Measurements from ENCODE around the gene PRDM16.
"Not testable (repeated sequence)": the region's sequence is repeated elsewhere in the genome, so short reads cannot be mapped to it uniquely, and the experiment has no call there.

Gene PRDM16

DNA sequence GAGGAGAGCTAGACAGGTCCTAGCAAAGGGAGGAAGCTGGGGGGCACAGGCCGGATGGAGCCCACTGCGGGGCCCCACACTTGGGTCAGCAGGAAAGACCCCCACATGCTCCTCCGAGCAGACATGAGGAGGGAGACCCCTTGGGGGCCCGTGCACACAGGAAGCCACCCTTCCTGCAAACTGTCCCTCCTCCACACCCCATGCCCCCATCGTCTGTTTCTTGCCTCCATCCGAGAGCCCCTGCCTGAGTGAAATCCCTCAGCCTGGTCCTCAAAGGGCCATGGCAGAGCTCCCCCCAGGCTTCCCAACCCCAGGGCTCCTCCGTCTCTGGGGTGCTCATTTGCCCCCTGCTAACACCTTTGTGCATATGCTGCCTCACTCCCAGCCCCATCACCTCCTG, 168.0 kb downstream of the PRDM16 start:
- DNase-seq = no peak

DNA sequence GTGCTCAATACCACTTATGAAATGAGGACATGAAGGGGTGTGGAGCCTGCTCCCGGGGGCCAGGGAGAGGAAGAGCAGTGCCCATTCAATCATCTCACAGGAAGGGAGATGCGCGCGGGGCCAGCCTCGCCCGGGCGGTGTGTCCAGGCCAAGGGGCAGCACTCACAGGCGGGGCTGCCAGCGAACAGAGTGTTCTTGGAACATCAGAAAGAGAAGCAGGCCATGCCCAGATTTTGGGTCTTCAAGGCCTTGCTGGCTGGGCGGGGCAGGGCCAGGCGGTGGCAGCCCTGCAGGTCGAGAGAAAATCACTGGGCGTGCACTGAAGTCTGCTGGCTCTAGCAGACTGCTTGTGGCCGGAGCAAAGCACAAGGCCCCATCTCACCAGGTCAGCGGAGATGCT, 168.6 kb downstream of the PRDM16 start:
- no peak for DNase-seq

DNA sequence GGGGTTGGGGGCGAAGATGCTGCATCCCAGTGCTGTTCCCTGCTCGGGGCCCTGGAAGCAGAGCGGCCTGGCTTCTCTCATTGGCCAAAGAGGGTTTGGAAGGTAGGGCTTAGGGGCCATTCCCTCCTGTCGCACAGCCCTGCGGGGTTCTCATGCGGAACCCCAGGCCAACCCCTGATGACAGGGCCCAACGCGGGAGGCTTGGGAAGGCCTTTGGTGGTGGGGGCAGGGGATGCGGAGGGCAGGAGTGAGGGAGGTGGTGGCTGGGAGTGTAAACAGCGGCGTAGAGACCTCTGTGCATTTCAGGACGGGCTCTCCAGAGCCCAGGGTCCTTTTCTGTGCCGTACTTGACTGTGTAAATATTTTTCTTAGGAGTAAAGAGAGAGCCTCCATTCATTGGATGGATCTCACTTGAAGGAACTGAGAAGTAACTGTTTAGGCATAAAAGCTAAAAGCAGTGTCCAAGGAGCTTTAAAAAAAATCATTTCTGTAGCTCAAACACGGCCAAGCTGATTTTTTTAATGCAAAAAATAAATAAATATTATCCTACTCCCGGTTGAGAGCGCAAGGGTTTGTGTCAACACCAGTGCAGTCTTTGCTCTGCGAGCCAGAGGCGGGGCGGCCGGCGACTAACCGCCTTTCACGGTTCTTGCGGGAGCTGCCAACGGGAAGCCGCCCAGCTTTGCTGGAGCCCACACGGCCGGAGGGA, 169.1 kb downstream of the PRDM16 start:
- DNase-seq = no peak

DNA sequence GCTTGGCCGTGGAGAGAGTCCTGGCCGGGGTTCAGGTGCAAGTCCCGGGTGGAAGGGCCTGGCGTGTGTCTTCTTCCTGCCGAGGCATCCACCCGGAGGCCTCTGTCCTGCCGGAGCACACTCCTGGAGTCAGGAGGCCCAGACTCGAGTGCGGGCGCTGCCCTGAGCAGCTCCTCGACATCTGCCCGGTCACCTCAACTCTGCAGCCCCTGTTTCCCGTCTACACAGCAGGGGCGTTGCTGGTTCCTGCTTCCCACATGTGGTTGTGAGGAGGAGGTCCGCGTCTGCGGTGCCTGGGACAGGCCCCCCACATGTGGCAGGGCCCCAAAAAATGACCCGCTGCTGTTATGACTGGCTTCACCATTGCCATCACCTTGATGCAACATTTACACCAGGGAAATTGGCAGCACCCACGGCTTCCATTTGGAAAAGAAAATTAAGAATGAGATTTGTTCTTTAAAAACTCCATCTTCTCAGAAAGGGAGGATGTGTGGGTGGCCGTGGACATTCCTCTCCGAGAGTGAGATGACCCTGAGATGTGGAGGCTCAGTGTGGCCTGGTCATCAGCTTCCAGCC, 169.8 kb downstream of the PRDM16 start:
- no peak for DNase-seq

- not testable (repeated sequence) for DNase-seq
Observed at GRCh38 chr1:3239991-3240390, 171.0 kb downstream of the PRDM16 start.

DNA sequence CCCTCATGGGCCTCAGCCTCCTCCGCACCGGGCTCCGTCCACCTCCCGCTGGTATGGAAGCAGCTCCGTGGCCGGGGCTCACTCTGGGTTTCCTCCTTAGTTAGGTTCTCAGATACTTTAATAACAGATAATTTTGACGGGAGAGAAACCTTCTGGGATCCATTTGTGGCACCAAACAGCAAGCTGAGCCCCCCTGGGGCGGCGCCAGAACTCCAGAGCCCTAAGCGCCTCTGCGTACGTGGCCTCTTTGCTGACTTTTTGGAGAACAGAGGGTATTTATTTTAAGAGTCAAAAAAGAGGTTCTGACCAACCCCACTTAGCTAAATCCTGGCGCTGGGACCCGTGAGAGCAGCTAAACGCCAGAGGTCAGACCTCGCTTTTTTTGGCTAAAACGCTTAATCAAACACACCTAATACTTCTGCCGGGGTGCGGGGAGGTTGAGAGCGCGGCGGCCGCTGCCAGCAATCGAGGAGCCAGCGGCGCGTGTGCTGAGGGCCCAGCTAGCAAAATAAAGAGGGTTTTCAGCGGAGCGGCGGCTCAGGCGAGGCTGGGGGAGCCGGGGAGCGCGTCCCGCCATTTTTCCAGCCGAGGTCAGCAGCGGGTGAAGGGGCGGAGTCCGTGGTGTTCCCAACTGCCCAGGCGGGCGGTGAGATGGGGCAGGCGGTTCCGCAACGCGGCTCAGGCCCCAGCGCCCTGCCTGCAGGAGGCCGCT, 171.7 kb downstream of the PRDM16 start:
- DNase-seq = no peak

- no peak for DNase-seq
Observed at GRCh38 chr1:3241236-3241550, 172.2 kb downstream of the PRDM16 start.

DNA sequence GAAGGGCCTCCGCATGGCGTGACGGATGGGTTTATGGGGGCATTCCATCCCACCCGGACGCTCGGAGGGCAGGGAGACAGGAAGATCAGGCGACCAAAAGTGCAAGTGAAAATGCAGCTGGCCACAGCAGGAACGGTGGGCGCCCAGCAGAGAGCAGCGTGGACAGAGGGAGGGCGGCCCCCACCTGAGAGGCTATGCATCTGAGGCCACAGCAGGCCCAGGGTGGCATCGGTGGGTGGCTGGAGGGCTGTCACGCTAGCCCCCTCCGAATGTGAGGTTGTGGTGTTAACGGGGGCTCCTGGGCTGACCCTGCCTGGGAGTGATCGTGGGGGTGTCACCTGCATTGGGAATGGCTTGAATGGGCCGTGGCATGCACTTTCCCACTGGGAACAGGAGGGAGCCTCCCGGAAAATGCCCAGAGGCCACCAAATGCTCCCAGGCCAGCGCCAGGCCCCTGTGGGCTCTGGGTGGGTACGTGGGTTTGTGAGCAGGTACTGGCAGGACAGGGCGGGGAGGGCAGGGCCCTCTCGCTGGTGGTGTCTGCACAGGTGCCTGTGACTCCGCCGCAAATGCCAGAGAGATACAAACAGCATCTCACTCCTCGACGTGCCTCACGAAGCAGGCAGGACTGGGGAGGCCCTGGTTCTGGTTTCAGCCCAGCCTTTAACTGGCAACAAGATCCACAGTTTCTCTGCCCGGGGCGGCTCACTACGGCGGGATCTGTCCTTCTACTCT, 172.8 kb downstream of the PRDM16 start:
- DNase-seq = no peak

DNA sequence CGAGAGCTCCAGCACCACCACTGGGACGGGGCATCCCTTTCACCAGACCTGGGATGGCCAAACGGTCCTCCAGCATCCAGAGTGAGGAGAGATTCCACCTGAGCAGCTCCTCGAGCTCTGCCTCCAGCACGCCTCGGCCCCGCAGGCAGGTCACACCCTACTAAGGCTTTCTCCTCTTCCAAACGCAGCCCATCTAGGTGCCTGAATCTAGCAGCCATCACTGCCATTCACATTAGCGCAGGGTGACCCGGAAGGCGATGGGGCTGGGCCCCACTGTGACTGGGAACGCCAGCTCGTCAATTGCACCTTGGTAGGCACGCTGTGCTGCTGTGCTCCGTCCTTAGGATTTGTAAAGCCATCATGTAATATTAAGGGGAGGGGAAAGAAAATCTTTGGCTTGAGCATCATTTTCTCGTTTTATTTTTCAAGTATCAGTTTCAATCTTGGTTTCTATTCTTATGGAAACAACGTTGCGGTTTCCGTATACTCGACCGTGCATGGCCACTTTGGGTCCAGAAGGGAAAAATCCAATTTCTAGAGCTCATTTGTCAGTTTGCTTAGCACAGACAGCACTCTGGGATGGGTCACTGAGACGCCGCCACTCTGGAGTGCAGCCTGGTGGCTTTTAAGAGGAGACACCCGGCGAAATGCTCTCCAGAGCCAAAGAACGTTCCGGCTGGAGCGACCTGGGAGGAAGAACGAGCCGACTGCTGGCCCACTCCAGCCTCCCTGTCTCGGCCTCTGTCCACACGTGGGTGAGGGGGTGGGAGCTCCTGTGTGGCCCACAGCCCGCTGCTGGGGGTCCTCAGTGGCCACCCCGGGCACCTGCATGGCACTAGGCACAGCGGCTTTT, 173.6 kb downstream of the PRDM16 start:
- no peak for DNase-seq

DNA sequence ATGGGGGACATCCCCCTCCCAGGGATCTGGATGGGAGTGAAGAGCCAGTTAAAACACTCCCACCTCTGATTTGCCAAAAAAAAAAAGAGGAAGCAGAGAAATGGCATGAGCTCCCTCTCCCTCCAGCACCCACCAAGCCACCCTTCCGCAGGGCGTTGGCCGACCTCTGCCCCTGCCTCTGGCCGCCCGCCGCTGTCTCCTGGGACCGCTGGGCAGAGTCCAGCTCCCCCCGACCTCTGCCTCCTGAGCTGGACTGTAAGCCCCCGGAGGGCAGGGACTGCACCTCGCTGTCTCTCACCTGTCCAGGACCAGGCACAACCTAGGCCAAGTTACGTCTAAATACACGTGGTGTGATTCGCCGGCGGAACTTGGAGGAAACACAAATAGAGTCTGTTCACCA, 174.3 kb downstream of the PRDM16 start:
- DNase-seq = no peak

DNA sequence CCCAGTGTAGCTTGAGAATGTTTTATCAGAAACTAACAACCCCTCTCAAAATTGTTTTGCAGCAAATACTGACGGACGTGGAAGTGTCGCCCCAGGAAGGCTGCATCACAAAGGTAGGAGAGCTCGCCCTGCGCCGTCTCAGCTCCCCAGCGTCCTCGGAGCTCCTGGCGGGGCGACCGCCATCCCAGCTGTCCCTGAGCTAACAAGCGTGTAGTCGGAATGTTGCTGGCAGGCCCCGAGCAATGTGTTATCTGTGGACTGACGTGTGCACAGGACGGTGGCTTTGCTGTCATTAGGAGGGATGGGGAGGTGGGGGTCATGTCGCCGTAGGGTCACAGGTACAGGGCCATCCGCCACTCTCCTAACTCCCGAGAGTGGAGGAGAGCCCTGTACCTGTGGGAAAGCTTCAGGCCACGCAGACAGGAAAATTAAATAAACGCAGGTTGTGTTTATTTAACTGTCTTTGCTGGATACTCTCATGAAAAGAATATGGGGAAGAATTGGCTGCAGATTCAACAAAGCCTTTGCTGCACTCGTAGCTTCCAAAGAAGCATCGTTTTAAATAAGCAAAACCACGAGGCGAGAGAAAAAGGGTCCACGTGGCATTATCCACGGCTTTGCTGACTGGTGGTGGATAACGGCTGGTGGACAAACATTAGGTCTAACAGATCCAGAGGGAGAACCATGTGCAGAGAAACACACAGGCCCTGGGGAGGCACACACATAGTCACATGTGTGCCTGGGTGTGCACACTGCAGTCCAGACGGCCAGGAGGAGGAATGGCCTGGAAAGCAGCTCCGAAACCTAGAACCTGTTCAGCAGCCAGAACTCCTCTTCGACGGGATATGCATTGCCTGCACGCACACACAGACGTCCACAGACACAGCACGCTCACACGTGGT, 175.3 kb downstream of the PRDM16 start:
- DNase-seq = no peak

DNA sequence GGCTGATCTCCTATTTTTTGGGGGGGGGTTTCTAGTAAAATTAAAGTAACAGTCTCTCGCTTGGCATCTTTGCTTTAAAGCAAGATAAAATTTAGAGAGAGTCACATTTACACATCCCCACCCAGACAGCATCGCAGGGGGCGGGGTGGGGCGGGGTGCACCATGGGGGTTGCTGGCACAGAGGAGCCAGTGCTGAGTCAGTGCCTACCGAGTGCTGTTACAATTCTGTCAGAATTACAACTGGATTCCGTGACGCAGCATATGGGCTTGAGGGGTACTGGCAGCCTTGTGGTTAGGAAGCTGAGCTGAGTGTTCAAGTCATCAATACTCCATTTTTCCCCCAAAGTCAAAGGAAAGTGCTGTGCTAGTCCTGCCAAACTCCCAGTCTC, 175.9 kb downstream of the PRDM16 start:
- DNase-seq = no peak

DNA sequence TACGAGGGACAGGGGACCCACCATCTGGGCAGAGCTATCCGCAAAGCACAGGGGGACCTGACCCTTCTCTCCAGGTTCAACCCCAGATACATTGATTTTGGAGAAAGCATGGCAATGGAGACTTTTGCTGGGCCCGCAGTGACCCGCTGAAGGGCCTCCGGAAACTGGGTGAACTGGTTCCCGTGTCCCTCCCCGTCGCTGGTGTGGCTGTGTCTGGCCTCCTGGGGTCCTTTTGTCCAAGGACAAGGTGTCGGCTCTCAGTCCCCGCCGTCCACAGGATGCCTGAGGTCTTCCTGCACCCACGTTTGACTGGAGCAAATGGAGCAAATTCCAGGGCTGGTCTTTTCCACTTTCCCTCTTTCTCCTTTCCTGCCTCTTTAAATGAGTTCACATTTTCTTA, 176.3 kb downstream of the PRDM16 start:
- no peak for DNase-seq

- no peak for DNase-seq
Observed at GRCh38 chr1:3245768-3246167, 176.8 kb downstream of the PRDM16 start.

- no peak for DNase-seq
Observed at GRCh38 chr1:3246251-3246650, 177.2 kb downstream of the PRDM16 start.

GRCh38 chr1:3247521-3248121, 178.6 kb downstream of the PRDM16 start:
- DNase-seq = no peak

GRCh38 chr1:3248155-3249141, 179.4 kb downstream of the PRDM16 start:
- no peak for DNase-seq

DNA sequence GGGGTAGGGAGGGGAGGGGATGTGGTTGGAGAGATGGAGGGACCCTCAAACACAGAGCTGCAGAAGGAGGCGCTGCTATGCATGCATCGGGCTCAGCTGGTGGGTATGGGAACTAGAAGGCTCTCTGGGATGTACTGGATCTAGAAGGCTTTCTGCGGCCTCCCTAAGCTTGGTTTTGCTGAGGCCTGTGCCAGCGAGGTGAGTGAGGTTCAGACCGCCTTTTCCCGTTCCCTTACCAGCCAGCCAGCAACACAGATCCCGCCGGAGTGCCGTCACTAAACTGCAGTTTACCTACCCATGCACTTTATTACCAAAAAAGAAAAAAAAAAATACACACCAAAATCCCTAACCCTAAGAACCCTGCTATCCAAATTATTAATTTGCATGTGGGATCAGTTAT, 180.2 kb downstream of the PRDM16 start:
- no peak for DNase-seq

GRCh38 chr1:3249631-3250501, 180.9 kb downstream of the PRDM16 start:
- no peak for DNase-seq

Data from Kasumi-1 (cell line).